ENCODE results near the gene CAMSAP2.

CAMSAP2 gene

DNA sequence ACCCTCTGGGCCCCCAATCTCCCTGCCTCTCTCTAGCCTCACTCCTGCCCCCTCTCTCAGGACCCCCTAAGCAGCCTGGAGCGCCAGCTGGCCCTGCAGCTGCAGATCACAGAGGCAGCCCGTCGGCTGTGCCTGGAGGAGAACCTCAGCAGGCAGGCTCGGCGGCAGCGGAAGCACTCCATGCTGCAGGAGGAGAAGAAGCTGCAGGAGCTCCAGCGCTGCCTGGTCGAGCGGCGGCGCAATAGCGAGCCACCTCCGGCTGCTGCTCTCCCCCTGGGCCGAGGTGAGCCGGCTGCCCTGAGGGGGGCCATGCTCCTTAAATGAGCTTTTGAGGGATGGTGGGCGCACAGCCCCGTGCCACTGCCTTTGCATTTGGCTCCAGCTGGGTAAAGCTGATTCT lies 162.2 kb downstream of the CAMSAP2 start:
- no peak for DNase-seq

DNA sequence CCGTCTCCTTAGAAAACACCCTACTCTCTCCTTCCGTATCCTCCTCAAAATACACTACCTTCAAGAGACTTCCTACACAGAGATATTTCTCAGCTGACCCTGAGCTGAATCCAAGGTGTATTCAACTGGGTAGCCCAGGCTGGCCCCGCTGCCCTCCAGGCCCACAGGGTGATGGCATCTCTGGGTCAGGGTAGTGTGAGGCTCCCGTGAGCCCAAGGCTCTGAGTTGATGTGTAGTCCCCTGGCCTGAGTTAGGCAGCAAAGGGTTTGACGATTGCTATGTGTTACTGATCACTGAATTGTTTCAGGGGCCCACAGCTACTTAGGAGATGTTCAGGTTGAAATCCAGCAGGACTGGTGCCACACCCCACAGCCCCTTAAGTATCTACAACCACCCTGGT lies 162.7 kb downstream of the CAMSAP2 start:
- no peak for DNase-seq

- no peak for DNase-seq
Observed at GRCh38 chr1:200901796-200902444, 163.2 kb downstream of the CAMSAP2 start.

- no peak for DNase-seq
Observed at GRCh38 chr1:200903793-200904192, 165.1 kb downstream of the CAMSAP2 start.

GRCh38 chr1:200904772-200905171 lies 166.1 kb downstream of the CAMSAP2 start:
- no peak for DNase-seq

DNA sequence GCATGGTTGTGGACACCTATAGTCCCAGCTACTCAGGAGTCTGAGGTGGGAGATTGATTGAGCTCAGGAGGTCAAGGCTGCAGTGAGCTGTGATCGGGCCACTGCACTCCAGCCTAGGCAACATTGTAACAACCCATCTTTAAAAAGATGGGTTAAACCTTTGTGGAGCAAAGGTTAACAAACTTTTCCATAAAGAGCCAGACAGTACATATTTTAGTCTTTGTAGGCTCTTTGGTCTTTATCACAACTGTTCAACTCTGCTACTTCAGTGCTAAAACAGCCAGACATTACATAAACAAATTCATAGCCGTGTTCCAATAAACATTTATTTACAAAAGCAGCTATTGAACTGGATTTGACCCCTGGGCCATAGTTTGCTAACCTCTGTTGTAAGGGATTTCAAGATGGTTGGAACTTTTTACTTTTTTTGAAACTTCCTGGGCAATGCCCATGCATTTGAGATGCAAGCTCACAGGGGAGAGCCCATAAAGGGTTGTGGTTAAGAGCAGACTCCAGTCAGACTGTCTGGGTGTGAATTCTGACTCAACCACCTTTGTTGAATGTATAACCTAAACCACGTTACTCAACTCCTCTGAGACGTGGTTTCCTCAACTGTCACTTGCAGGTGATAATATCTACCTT lies 166.8 kb downstream of the CAMSAP2 start:
- no peak for DNase-seq

DNA sequence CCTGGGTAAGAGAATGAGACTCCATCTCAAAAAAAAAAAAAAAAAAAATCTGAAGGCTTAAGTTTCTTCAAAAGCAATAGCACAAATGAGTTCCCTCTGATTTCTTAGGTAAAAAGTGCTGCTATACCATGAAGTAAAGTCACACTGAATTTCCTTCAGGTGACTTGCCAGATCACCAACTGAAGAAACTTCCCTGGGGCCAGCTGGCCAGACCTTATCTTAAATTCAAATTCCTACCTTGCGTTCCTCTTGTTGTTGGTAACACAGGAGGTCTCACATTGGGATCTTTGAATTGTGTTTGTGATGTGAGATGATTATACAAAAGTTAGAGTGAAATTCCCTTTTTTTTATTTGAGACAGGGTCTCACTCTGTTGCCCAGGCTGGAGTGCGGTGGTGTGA lies 167.8 kb downstream of the CAMSAP2 start:
- DNase-seq: no peak

- no peak for DNase-seq
Observed at GRCh38 chr1:200907611-200908097, 169.0 kb downstream of the CAMSAP2 start.

GRCh38 chr1:200908191-200908868 lies 169.6 kb downstream of the CAMSAP2 start:
- DNase-seq: no peak

DNA sequence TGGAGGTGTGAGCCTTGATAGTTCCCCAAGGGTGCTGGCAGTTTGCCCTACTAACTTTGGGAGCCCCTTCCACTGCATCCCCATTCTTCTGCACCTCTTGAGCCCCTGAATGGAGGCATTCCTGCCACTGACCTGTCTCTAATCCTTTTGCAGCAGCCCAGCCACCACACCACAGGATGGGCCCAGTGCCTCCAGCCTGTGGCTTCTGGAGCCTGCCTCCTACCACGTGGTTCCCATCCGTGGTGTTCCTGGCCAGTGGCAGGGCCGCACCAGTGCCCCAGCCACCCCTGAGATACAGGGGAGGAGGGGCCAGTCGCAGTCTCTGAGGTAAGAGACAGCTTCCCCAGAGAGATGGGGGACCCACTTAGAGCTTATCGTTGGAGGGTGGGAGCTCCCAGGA lies 170.4 kb downstream of the CAMSAP2 start:
- DNase-seq: no peak

DNA sequence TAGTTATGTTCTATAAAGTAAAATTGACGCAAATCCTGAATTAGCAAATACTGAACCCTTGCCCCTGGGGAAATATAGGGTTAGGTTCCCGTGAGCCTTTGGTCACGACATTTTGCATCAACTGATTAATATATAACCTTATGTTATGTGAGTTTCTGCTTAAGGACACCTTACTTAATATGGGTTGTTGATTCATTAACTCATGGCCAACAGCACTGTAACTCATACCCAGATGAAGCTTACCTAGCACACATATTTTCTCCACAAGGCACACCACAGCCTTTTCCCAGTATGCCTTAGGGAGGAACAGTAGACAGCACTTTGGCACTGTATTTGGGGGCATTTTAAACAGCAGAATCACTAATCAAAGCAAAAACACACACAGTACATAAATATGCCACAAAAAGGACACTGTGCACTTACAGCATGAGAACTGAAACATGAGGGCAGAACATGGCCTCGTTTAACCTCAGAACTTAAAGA lies 171.1 kb downstream of the CAMSAP2 start:
- DNase-seq: no peak
